Gastrocnemius medialis (tissue), 4 donors: ENCODE results near the gene FTL. TPM values are rescaled to one million over a fixed set of nuclear protein-coding genes. Genes with fewer than 3 reads are reported as not detected.

Experiments used
- ATAC-seq, 2 donors: fragments of 150-250 bp; one replicate each; pipeline ENCODE4 v1.9.1; 2016
- DNase-seq, 2 donors: peaks; one replicate each; pipeline ENCODE4 v3.0.0-alpha.2; 2019
- H3K27ac ChIP-seq, 4 donors: fragments of 200-600 bp; sonication (generic); 1 replicate in 1 of 4; 2 replicates in 3 of 4; pipeline ENCODE4 v1.5.1; 2016 to 2018; ENCODE audit warnings: mild to moderate bottlenecking in 2 of 4, moderate library complexity in 1 of 4
- H3K27me3 ChIP-seq, 3 donors: fragments of 200-600 bp; sonication (generic) in 2 of 3; 1 replicate in 1 of 3; 2 replicates in 2 of 3; pipeline versions ENCODE4 v1.5.1 to v1.6.0; 2016 to 2019; ENCODE audit warnings: mild to moderate bottlenecking in 1 of 3, moderate library complexity in 1 of 3
- H3K36me3 ChIP-seq, 2 donors: fragments of 200-600 bp; sonication (generic) in 1 of 2; one replicate each; pipeline ENCODE4 v1.5.1; 2017 to 2018
- H3K4me1 ChIP-seq, 2 donors: fragments of 200-600 bp; sonication (generic) in 1 of 2; one replicate each; pipeline ENCODE4 v1.5.1; 2016 to 2017; ENCODE audit warnings: mild to moderate bottlenecking in 2 of 2
- H3K4me3 ChIP-seq, 4 donors: fragments of 200-600 bp; sonication (generic) in 3 of 4; 1 replicate in 1 of 4; 2 replicates in 3 of 4; pipeline ENCODE4 v1.5.1; 2016 to 2019; ENCODE audit warnings: mild to moderate bottlenecking in 2 of 4
- H3K9me3 ChIP-seq, 3 donors: fragments of 200-600 bp; sonication (generic) in 2 of 3; 1 replicate in 1 of 3; 2 replicates in 2 of 3; pipeline ENCODE4 v1.5.1; 2016 to 2019
- CTCF ChIP-seq, 5 experiments: fragments of 450-650 bp in 3 of 5; fragments of 200-600 bp in 2 of 5; sonication (generic) in 2 of 5; IDR thresholded peaks in 4 of 5; conservative IDR thresholded peaks in 1 of 5; 1 replicate in 4 of 5; 2 replicates in 1 of 5; pipeline ENCODE4 v1.5.1; 2016 to 2019; ENCODE audit warnings: antibody characterized with exemption in 5 of 5, mild to moderate bottlenecking in 3 of 5, moderate library complexity in 3 of 5
- POLR2A ChIP-seq, 2 donors: fragments of 450-650 bp; IDR thresholded peaks; one replicate each; pipeline ENCODE4 v1.6.1; 2017; ENCODE audit warnings: antibody characterized with exemption in 2 of 2, mild to moderate bottlenecking in 2 of 2, moderate library complexity in 2 of 2
- in situ Hi-C, 4 donors: fragments of 200-750 bp; cut with MboI; loops; one replicate each; pipeline versions ENCODE4 v1.15.0 to v1.8.0; 2017; ENCODE audit warnings: low sequenced_read_pairs in 4 of 4
- intact Hi-C: fragments of 100-400 bp; cut with DNase I; formaldehyde crosslinking; loops from one replicate; pipeline ENCODE4 v1.15.1; 2023; ENCODE audit warnings: low total_unique reads
- total RNA-seq, 4 donors: library from RNA; depleted of rRNA; stranded (reverse); fragments of >200 nt; gene quantifications; one replicate each; pipeline versions ENCODE4 v1.1.0 to v1.2.3, GENCODE V29; 2016

The FTL gene
- total RNA-seq, 4 donors from 2014 or later = 894 to 1,364 (median 1,121) TPM

GRCh38 chr19:48997972-48998371 lies 32.9 kb downstream of the FTL start:
- ATAC-seq (no peak), DNase-seq (peak in 1 of 2 donors; percentile 64)
- intact Hi-C loops (loop anchor here (10.0 kb wide), 2 partner anchors 673 to 817 kb away; partner anchors contain the start of genes EMP3, FUZ and MED25), in situ Hi-C loops (no loop called here)
- Histone ChIP-seq H3K27me3 (no peaks in the 10 kb centered on the region), H3K9me3 (no peaks in the 10 kb centered on the region), H3K4me1 (peaks cover 13 to 19% of the 10 kb centered on the region in 2 donors), H3K27ac (peak overlapping the region; percentile 56 to 72 (median 67)), H3K4me3 (no peak overlapping the region), H3K36me3 (peaks cover 0 to 9% of the 10 kb centered on the region in 2 donors)
- TF ChIP-seq POLR2A (IDR thresholded peaks at IDR 0.05) (no peak), CTCF (IDR thresholded peaks at IDR 0.05 in 4 of 5, conservative IDR thresholded peaks at IDR 0.05 in 1 of 5) (peak in 4 of 5 experiments; percentile 13 to 58 (median 46))

- Histone ChIP-seq H3K9me3 (no peaks in the 10 kb centered on the region), H3K4me1 (peaks cover 5 to 11% of the 10 kb centered on the region in 2 donors), H3K36me3 (peaks cover 0 to 25% of the 10 kb centered on the region in 2 donors), H3K27me3 (no peaks in the 10 kb centered on the region), H3K4me3 (no peak overlapping the region), H3K27ac (peak overlapping the region in 1 of 4 donors; percentile 72)
- ATAC-seq = peak in 1 of 2 donors; percentile 67
- in situ Hi-C loops (no loop called here), intact Hi-C loops (loop anchor here (10.0 kb wide), 2 partner anchors 675 to 815 kb away; partner anchors contain the start of genes EMP3, FUZ and MED25)
- DNase-seq = no peak
- TF ChIP-seq POLR2A (IDR thresholded peaks at IDR 0.05) (no peak), CTCF (IDR thresholded peaks at IDR 0.05 in 4 of 5, conservative IDR thresholded peaks at IDR 0.05 in 1 of 5) (peak in 4 of 5 experiments; percentile 44 to 65 (median 56))
These were observed 34.6 kb downstream of the FTL start for GRCh38 chr19:48999481-49000325.

- Histone ChIP-seq H3K27ac (no peak overlapping the region), H3K4me1 (no peaks in the 10 kb centered on the region), H3K36me3 (peaks cover 0 to 63% of the 10 kb centered on the region in 2 donors), H3K4me3 (no peak overlapping the region), H3K27me3 (no peaks in the 10 kb centered on the region), H3K9me3 (no peaks in the 10 kb centered on the region)
- DNase-seq = no peak
- in situ Hi-C loops (no loop called here), intact Hi-C loops (no loop called here)
- TF ChIP-seq POLR2A (IDR thresholded peaks at IDR 0.05) (no peak), CTCF (IDR thresholded peaks at IDR 0.05 in 4 of 5, conservative IDR thresholded peaks at IDR 0.05 in 1 of 5) (no peak)
- ATAC-seq = no peak
These were observed 39.0 kb downstream of the FTL start for GRCh38 chr19:49004133-49004532.

- H3K27me3 ChIP-seq = no peaks in the 10 kb centered on the region
- in situ Hi-C loops (no loop called here), intact Hi-C loops (no loop called here)
- no peak overlapping the region for H3K4me3 ChIP-seq
- no peaks in the 10 kb centered on the region for H3K4me1 ChIP-seq
- H3K9me3 ChIP-seq = no peaks in the 10 kb centered on the region
- ATAC-seq = no peak
- no peak for TF ChIP-seq CTCF (IDR thresholded peaks at IDR 0.05 in 4 of 5, conservative IDR thresholded peaks at IDR 0.05 in 1 of 5)
- no peak for TF ChIP-seq POLR2A (IDR thresholded peaks at IDR 0.05)
- no peak overlapping the region for H3K27ac ChIP-seq
- peaks cover 0 to 71% of the 10 kb centered on the region in 2 donors for H3K36me3 ChIP-seq
- no peak for DNase-seq
These were observed 40.0 kb downstream of the FTL start for GRCh38 chr19:49004964-49005614.
